CD4-positive, alpha-beta T cell (primary cell): ENCODE measurements around the gene FGR. TPM values are rescaled to one million over a fixed set of nuclear protein-coding genes. Genes with fewer than 3 reads are reported as not detected.

Source experiments
- ATAC-seq: fragments of 200-7000 bp; cut with Tn5 transposase; one replicate; pipeline ENCODE4 v1.10.0; 2022; ENCODE audit warnings: mild to moderate bottlenecking; ENCODE audit not compliant: poor library complexity
- CTCF ChIA-PET: fragments of 350-600 bp; sonication (Branson Sonifier 250); formaldehyde crosslinking; loops from one replicate; lab custom pipeline; 2021; ENCODE audit warnings: antibody characterized with exemption, inconsistent platforms; lab: Charles Lee
- POLR2A ChIA-PET: fragments of 350-600 bp; sonication (Branson Sonifier 250); formaldehyde crosslinking; loops from one replicate; lab custom pipeline; 2021; ENCODE audit warnings: antibody characterized with exemption, inconsistent platforms; lab: Charles Lee
- DNase-seq, 14 experiments: peaks; one replicate each; pipeline ENCODE4 v3.0.0-alpha.2; 2013 to 2020; ENCODE audit warnings: mixed read lengths in 2 of 14
- H3K27ac ChIP-seq, 2 donors: one replicate each; pipeline versions ENCODE4 v1.5.1 to v1.7.0; 2013; ENCODE audit warnings: low read length in 2 of 2, low read depth in 1 of 2, mild to moderate bottlenecking in 1 of 2
- H3K27me3 ChIP-seq, 2 experiments: 1 replicate in 1 of 2; 2 replicates in 1 of 2; pipeline versions ENCODE4 v1.6.1 to v1.7.0; 2013; ENCODE audit warnings: low read length in 2 of 2, control low read depth in 1 of 2, mild to moderate bottlenecking in 1 of 2, moderate library complexity in 1 of 2; ENCODE audit not compliant: insufficient read depth in 2 of 2, control insufficient read depth in 1 of 2
- H3K36me3 ChIP-seq: one replicate; pipeline ENCODE4 v1.6.1; 2013; ENCODE audit warnings: low read length, control low read depth; ENCODE audit not compliant: insufficient read depth
- H3K4me1 ChIP-seq: one replicate; pipeline ENCODE4 v1.6.1; 2013; ENCODE audit warnings: low read length, control low read depth; ENCODE audit not compliant: insufficient read depth
- H3K4me3 ChIP-seq: one replicate; pipeline ENCODE4 v1.5.1; 2013; ENCODE audit warnings: mild to moderate bottlenecking, low read length, moderate library complexity
- H3K9me3 ChIP-seq, 2 experiments: 1 replicate in 1 of 2; 2 replicates in 1 of 2; pipeline versions ENCODE4 v1.6.1 to v1.7.0; 2013; ENCODE audit warnings: low read length in 2 of 2, mild to moderate bottlenecking in 2 of 2, control low read depth in 1 of 2, moderate library complexity in 1 of 2; ENCODE audit not compliant: control insufficient read depth in 1 of 2, insufficient read depth in 1 of 2
- H3K27ac Mint-ChIP-seq: one replicate; pipeline ENCODE4 v1.8.0; 2020; ENCODE audit warnings: mixed read lengths
- H3K27me3 Mint-ChIP-seq: one replicate; pipeline ENCODE4 v1.8.0; 2021; ENCODE audit warnings: mixed read lengths
- H3K36me3 Mint-ChIP-seq: one replicate; pipeline ENCODE4 v1.8.0; 2021; ENCODE audit warnings: low read depth, mixed read lengths
- H3K4me1 Mint-ChIP-seq: one replicate; pipeline ENCODE4 v1.8.0; 2021; ENCODE audit warnings: low read depth, mixed read lengths
- H3K4me3 Mint-ChIP-seq: one replicate; pipeline ENCODE4 v1.8.0; 2020; ENCODE audit warnings: mild to moderate bottlenecking, mixed read lengths
- H3K9me3 Mint-ChIP-seq: one replicate; pipeline ENCODE4 v1.8.0; 2020; ENCODE audit warnings: mixed read lengths
- intact Hi-C, 2 experiments: fragments of 100-400 bp; cut with DNase I in 1 of 2; cut with micrococcal nuclease in 1 of 2; formaldehyde crosslinking; loops; one replicate each; pipeline versions ENCODE4 v1.15.1 to v1.9.0; 2023 to 2025; cut with DNase I, micrococcal nuclease
- total RNA-seq, 174 experiments: library from RNA in 2 of 174; stranded (reverse) in 2 of 174; gene quantifications; one replicate each; pipeline ENCODE4 v1.2.3 and lab custom pipeline; 2021 to 2026
- TF ChIP-seq, protein P1 (sequence below): fragments of 200-600 bp; IDR thresholded peaks from one replicate; pipeline ENCODE4 v1.8.0; 2022; ENCODE audit warnings: antibody characterized with exemption, mild to moderate bottlenecking

FGR gene
- total RNA-seq, 2 experiments from 2014 or later: 3.0 to 3.2 TPM

DNA sequence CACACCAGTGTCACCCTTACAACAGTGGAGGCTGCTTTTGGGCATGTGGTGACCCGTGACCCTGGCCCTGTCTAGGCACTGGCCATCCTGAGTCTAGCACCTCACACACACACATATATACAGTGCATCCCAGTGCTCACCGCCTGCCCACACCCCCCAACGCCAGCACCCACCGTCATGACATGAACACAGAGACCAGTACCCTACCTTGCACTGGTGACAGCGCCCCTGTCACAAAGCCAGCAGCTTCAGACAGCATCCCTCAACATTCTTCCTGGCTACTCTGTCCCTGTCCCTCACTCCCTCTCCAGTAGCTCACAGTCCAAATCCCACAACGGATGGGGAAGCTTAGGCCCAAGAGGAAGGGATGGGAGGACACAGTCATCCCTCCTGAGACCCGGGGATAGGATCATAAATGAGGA is 58.2 kb downstream of the FGR start:
- Mint-ChIP-seq H3K4me3 (no peak overlapping the region), H3K27me3 (peaks cover 10% of the 10 kb centered on the region), H3K36me3 (peaks cover 4% of the 10 kb centered on the region), H3K9me3 (no peaks in the 10 kb centered on the region), H3K27ac (no peak overlapping the region), H3K4me1 (peaks cover 53% of the 10 kb centered on the region)
- peaks cover 18% of the 10 kb centered on the region for H3K4me1 ChIP-seq
- TF ChIP-seq, protein P1, sequence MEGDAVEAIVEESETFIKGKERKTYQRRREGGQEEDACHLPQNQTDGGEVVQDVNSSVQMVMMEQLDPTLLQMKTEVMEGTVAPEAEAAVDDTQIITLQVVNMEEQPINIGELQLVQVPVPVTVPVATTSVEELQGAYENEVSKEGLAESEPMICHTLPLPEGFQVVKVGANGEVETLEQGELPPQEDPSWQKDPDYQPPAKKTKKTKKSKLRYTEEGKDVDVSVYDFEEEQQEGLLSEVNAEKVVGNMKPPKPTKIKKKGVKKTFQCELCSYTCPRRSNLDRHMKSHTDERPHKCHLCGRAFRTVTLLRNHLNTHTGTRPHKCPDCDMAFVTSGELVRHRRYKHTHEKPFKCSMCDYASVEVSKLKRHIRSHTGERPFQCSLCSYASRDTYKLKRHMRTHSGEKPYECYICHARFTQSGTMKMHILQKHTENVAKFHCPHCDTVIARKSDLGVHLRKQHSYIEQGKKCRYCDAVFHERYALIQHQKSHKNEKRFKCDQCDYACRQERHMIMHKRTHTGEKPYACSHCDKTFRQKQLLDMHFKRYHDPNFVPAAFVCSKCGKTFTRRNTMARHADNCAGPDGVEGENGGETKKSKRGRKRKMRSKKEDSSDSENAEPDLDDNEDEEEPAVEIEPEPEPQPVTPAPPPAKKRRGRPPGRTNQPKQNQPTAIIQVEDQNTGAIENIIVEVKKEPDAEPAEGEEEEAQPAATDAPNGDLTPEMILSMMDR: no peak
- ChIA-PET POLR2A (no interaction called here), CTCF (interaction anchor here (0.9 kb wide), 1 partner anchor 20 kb away, joined by 3 read pairs; no protein-coding TSS in a partner anchor)
- no peak overlapping the region for H3K27ac ChIP-seq
- DNase-seq: no peak
- H3K4me3 ChIP-seq: no peak overlapping the region
- H3K36me3 ChIP-seq: no peaks in the 10 kb centered on the region
- intact Hi-C loops: no loop called here
- no peaks in the 10 kb centered on the region for H3K9me3 ChIP-seq
- peaks cover 0 to 5% of the 10 kb centered on the region in 2 experiments for H3K27me3 ChIP-seq
- no peak for ATAC-seq

DNA sequence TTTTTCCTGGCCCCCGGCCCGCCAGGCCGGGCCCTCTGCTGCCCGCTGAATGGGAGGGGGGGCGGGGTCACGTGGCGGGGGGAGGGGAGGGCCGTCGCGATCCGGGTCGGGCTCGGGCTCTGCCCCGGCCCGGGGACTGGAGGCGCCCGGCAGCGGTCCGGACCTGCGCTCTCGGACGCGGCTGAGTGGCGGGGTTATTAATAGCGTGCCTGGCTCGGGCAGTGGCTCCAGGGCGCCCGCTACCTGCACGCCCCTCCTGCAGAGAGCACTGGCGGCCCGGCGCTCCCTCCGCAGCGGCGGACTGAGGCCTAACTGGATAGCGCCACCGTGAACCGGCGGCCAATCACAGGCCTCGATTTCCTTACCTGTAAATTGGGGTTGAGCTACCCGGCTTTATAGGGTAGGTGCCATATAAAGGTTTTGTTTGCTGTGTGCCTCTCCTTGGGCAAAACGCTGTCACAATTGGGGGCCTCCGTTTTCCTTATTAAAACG is 59.1 kb downstream of the FGR start:
- Histone ChIP-seq H3K4me1 (peaks cover 18% of the 10 kb centered on the region), H3K36me3 (no peaks in the 10 kb centered on the region), H3K27ac (no peak overlapping the region), H3K27me3 (peaks cover 0 to 5% of the 10 kb centered on the region in 2 experiments), H3K4me3 (no peak overlapping the region), H3K9me3 (no peaks in the 10 kb centered on the region)
- Mint-ChIP-seq H3K27ac (no peak overlapping the region), H3K4me3 (peak overlapping the region; percentile 51), H3K27me3 (peaks cover 10% of the 10 kb centered on the region), H3K4me1 (peaks cover 49% of the 10 kb centered on the region), H3K36me3 (no peaks in the 10 kb centered on the region), H3K9me3 (no peaks in the 10 kb centered on the region)
- CTCF ChIA-PET: interaction anchor here (0.5 to 0.9 kb wide), 3 partner anchors 19 to 579 kb away, joined by 3 to 4 read pairs (median 3); no protein-coding TSS in a partner anchor
- TF ChIP-seq, protein P1: no peak
- POLR2A ChIA-PET: no interaction called here
- peak; percentile 11 for ATAC-seq
- no peak for DNase-seq
- intact Hi-C loops: no loop called here

DNA sequence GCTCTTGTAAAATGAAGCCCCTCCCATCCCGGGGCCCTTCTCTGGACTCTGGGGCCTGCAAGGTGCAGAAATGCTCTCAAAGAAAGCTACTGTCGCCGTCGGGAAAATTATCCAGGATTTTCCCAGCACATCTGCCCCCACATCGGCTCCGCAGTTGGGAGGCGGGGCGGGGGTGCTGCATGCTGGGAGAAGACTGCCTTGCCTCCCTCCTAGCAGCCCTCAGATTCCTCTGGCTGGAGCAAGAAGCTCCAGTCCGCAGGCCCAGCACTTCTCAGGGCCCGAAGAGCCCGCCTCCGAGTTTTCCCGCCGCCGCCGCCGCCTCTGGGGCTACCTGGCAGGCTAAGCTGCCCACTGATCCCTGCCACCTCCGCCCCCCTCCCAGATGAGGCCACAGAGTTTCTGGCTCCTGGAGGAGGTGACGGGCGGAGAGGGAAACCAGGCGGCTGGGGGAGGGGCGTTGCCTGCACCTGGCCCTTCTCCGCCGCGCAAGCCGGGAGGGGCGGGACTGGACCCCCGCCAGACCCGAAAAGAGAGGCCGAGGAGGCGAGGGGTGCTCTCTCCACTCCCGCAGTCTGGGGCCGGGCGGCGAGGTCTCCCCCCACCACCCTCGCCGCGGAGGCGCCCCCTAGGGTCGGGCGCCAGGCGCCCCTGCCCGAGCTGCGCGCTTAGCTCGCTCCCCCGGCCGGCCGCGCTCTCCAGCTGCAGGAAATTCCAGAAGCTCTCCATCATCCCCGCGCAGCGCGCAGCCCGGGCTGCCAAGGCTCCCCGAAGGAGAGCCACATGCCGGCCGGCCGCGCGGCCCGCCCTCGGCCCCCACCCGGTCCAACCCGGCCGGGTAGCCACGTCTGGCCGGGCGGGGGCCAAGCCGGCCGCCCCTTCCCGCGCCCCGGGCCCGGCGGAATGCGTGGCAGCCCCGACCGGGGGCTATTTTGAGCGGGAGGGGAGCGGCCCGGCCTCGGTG is 59.8 kb downstream of the FGR start:
- POLR2A ChIA-PET: interaction anchor here (1.1 kb wide), 1 partner anchor 88 kb away, joined by 3 read pairs; no protein-coding TSS in a partner anchor
- Histone ChIP-seq H3K9me3 (no peaks in the 10 kb centered on the region), H3K36me3 (no peaks in the 10 kb centered on the region), H3K4me1 (peaks cover 18% of the 10 kb centered on the region), H3K27me3 (peaks cover 0 to 5% of the 10 kb centered on the region in 2 experiments), H3K4me3 (no peak overlapping the region), H3K27ac (no peak overlapping the region)
- intact Hi-C loops: no loop called here
- CTCF ChIA-PET: interaction anchor here (0.5 to 1.9 kb wide), 3 partner anchors 18 to 578 kb away, joined by 3 to 6 read pairs (median 4); no protein-coding TSS in a partner anchor
- Mint-ChIP-seq H3K9me3 (no peaks in the 10 kb centered on the region), H3K27ac (no peak overlapping the region), H3K36me3 (no peaks in the 10 kb centered on the region), H3K4me3 (peak overlapping the region; percentile 54), H3K4me1 (peaks cover 53% of the 10 kb centered on the region), H3K27me3 (peaks cover 10% of the 10 kb centered on the region)
- peak in 1 of 14 experiments; percentile 37 for DNase-seq
- TF ChIP-seq, protein P1: no peak
- ATAC-seq: peak; percentile 43
